ENCODE data around the gene PC.

Gene PC

DNA sequence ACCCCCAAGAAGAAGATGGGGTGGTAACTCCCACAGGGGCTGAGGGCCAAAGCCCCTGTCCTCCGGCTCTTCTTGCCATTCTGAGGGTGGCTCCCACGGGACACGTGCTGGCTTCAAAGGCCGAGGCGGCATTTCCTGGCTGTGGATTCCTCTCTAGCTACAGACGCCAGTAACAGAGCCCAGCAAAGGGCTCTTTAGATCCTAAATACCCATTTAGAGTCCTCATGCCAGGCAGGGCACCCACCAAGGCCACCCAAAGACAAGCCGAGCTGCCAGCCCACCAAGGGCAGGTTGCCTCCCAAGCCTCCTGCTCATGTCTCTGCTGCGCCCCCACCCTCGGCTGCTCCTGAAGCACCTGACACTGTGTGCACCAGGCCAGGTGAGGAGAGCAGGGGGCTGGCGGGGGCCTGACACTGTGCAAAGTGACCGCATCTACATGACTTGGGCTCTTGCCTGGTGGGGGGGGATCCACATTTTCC, 95.6 kb downstream of the PC start:
- no peaks in the 10 kb centered on the region for H3K36me3 ChIP-seq (replicated peaks; ENCODE audit: insufficient read depth, low read length)
- H3K9me3 ChIP-seq (replicated peaks; ENCODE audit: insufficient read depth, low read length), result no peaks in the 10 kb centered on the region
- no peaks in the 10 kb centered on the region for H3K79me2 ChIP-seq (ENCODE audit: low read length)
- no peak overlapping the region for H3K4me3 ChIP-seq (ENCODE audit: low read length)
- H4K20me1 ChIP-seq (ENCODE audit: insufficient read depth, low read length), result no peaks in the 10 kb centered on the region
- H3K9me2 ChIP-seq (replicated peaks; ENCODE audit: insufficient read depth, low read length), result no peaks in the 10 kb centered on the region
- H3K4me1 ChIP-seq (ENCODE audit: low read length), result peaks cover 25% of the 10 kb centered on the region
- no peak overlapping the region for H3K4me2 ChIP-seq (ENCODE audit: low read depth, low read length)
- DNase-seq, result no peak
- no peak overlapping the region for H3K27ac ChIP-seq (ENCODE audit: low read length)
- H3K27me3 ChIP-seq (replicated peaks; ENCODE audit: insufficient read depth, low read length), result peaks cover 7% of the 10 kb centered on the region; the same call in 1 of the 2 replicates
- no peak overlapping the region for H2AFZ ChIP-seq (ENCODE audit: low read length)
- no peak for TF ChIP-seq EZH2 (optimal IDR thresholded peaks at IDR 0.05; ENCODE audit: low read depth, low read length)
- TF ChIP-seq, protein P1, sequence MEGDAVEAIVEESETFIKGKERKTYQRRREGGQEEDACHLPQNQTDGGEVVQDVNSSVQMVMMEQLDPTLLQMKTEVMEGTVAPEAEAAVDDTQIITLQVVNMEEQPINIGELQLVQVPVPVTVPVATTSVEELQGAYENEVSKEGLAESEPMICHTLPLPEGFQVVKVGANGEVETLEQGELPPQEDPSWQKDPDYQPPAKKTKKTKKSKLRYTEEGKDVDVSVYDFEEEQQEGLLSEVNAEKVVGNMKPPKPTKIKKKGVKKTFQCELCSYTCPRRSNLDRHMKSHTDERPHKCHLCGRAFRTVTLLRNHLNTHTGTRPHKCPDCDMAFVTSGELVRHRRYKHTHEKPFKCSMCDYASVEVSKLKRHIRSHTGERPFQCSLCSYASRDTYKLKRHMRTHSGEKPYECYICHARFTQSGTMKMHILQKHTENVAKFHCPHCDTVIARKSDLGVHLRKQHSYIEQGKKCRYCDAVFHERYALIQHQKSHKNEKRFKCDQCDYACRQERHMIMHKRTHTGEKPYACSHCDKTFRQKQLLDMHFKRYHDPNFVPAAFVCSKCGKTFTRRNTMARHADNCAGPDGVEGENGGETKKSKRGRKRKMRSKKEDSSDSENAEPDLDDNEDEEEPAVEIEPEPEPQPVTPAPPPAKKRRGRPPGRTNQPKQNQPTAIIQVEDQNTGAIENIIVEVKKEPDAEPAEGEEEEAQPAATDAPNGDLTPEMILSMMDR (IDR thresholded peaks at IDR 0.05; ENCODE audit: low read length), result no peak
- TF ChIP-seq EZH2phosphoT487 (IDR thresholded peaks at IDR 0.05; ENCODE audit: low read length), result no peak
- no peak overlapping the region for H3K9ac ChIP-seq (ENCODE audit: low read length)
- peaks cover 15% of the 10 kb centered on the region for H3F3A ChIP-seq (ENCODE audit: insufficient read depth, low read length)

DNA sequence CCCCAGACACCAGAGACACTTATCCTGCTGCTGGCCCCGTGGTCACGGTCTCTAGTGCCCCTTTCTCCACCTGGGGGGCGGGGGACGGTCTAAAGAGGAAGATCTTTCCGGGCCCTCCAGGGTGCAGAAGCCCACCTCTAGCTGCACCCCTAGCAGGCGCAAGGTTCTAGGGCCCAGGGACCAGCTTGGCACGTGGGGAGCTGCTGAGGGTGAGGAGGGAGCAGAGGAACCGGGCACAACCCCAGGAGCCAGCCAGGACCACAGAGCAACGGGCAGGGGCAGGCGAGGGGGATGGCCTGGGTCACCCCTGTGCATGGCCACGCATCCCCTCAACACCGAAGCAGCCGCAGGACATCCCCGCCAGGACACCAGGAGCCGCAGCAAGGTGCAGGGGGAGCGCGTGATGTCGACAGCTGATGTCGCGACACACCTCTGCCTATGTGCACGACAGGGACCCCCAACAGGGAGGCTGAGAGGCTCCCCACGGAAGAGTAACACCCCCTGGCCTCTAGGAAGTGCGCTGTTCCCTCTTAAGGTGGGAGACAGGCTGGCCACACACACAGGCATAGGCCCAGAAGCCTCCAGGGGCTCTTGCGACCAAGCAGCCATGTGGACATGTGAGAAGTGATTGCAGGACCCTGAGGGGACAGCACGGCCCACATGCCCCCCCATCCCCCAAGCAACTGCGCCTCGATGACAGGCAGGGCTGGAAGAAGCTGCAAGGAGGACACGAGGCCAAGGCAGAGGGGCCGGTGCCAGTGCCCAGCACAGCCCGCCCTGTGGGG, 96.2 kb downstream of the PC start:
- no peak for TF ChIP-seq EZH2phosphoT487 (IDR thresholded peaks at IDR 0.05; ENCODE audit: low read length)
- TF ChIP-seq, protein P1 (IDR thresholded peaks at IDR 0.05; ENCODE audit: low read length), result no peak
- TF ChIP-seq EZH2 (optimal IDR thresholded peaks at IDR 0.05; ENCODE audit: low read depth, low read length), result no peak
- peaks cover 7% of the 10 kb centered on the region; the same call in 1 of the 2 replicates for H3K27me3 ChIP-seq (replicated peaks; ENCODE audit: insufficient read depth, low read length)
- DNase-seq, result no peak
- H3K4me3 ChIP-seq (ENCODE audit: low read length), result no peak overlapping the region
- H3K4me1 ChIP-seq (ENCODE audit: low read length), result peaks cover 25% of the 10 kb centered on the region
- no peaks in the 10 kb centered on the region for H3K79me2 ChIP-seq (ENCODE audit: low read length)
- H3K4me2 ChIP-seq (ENCODE audit: low read depth, low read length), result no peak overlapping the region
- no peak overlapping the region for H3K9ac ChIP-seq (ENCODE audit: low read length)
- H4K20me1 ChIP-seq (ENCODE audit: insufficient read depth, low read length), result no peaks in the 10 kb centered on the region
- no peak overlapping the region for H3K27ac ChIP-seq (ENCODE audit: low read length)
- no peaks in the 10 kb centered on the region for H3K9me3 ChIP-seq (replicated peaks; ENCODE audit: insufficient read depth, low read length)
- H2AFZ ChIP-seq (ENCODE audit: low read length), result no peak overlapping the region
- H3F3A ChIP-seq (ENCODE audit: insufficient read depth, low read length), result peaks cover 15% of the 10 kb centered on the region
- H3K36me3 ChIP-seq (replicated peaks; ENCODE audit: insufficient read depth, low read length), result no peaks in the 10 kb centered on the region
- H3K9me2 ChIP-seq (replicated peaks; ENCODE audit: insufficient read depth, low read length), result no peaks in the 10 kb centered on the region

DNA sequence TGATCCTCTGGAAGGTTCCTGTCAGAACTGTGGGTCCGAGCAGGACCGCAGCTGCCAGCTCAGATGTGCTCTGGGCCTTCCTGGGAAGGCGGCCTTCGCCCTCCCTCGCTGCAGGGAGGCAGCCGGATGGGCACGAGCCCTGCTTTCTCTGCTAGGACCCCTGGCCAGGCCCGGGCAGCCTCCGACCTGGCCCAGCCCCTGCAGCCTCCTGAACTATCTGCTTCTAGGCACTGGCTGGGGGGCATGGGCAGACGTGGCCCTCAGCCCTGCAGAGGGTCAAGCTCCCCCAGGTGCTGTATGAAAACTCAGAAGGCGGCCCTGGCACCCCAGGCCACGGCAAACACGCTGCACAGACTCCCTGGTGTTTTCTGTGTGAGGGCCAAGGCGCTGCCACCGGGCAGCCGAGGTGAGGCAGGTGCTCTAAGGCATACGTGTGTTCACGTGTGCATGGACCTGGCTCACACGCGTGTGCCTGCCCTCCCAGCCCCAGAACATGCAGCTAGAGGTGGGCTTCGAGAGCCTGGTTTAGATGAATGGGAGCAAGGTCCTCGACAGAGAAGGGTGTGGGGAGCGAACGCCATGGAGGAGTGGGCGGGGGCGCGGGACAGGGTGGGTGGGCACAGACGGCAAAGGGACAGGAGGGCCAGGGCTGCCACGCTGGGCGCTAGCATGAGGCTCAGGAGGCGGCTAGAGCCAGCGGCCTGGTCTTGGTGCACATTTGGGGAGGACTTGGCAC, 97.0 kb downstream of the PC start:
- no peaks in the 10 kb centered on the region for H3K36me3 ChIP-seq (replicated peaks; ENCODE audit: insufficient read depth, low read length)
- no peak for TF ChIP-seq EZH2 (optimal IDR thresholded peaks at IDR 0.05; ENCODE audit: low read depth, low read length)
- TF ChIP-seq, protein P1 (IDR thresholded peaks at IDR 0.05; ENCODE audit: low read length), result no peak
- TF ChIP-seq EZH2phosphoT487 (IDR thresholded peaks at IDR 0.05; ENCODE audit: low read length), result no peak

More for the DNA sequence above, 97.0 kb downstream of the PC start:
- Histone ChIP-seq H3K27ac (ENCODE audit: low read length) (no peak overlapping the region), H3K9me3 (replicated peaks; ENCODE audit: insufficient read depth, low read length) (no peaks in the 10 kb centered on the region), H3K9ac (ENCODE audit: low read length) (no peak overlapping the region), H3K79me2 (ENCODE audit: low read length) (no peaks in the 10 kb centered on the region), H3K4me2 (ENCODE audit: low read depth, low read length) (no peak overlapping the region), H3K27me3 (replicated peaks; ENCODE audit: insufficient read depth, low read length) (peaks cover 7% of the 10 kb centered on the region; the same call in 1 of the 2 replicates), H3F3A (ENCODE audit: insufficient read depth, low read length) (peaks cover 15% of the 10 kb centered on the region), H4K20me1 (ENCODE audit: insufficient read depth, low read length) (no peaks in the 10 kb centered on the region), H3K9me2 (replicated peaks; ENCODE audit: insufficient read depth, low read length) (no peaks in the 10 kb centered on the region), H3K4me1 (ENCODE audit: low read length) (peaks cover 20% of the 10 kb centered on the region), H2AFZ (ENCODE audit: low read length) (no peak overlapping the region), H3K4me3 (ENCODE audit: low read length) (no peak overlapping the region)
- DNase-seq, result no peak

Data from MM.1S (cell line).